Measurements from ENCODE around the gene ZNF75A. TPM values are rescaled to one million over a fixed set of nuclear protein-coding genes. Genes with fewer than 3 reads are reported as not detected.

ZNF75A gene
- total and polyA plus RNA-seq, 12 donors: 7.9 to 46.4 (median 24.0) TPM

DNA sequence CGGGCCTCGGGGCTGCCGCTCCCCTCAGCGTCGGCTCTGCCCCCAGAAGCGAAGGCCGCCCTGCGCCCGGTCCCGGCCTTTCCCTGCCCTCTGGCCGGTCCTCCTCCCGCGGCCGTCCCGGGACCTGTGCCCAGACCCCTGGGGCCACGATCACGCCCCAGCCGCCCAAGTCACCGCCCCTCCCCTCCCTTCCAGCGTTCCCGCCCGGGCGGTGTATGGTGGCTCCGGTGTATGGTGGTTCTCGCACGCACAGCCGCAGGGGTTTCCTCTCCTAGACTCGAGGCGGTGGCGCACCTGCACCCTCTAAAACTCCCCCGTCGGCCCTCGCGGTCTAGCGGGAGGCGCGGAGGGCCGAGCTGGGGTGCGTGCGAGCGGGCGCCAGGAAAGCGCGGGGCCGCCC lies 10.1 kb upstream of the ZNF75A start:
- no peak for DNase-seq
- H3K4me3 ChIP-seq: no peak overlapping the region
- intact Hi-C loops (cut with DNase I): no loop called here
- TF ChIP-seq POLR2A (IDR thresholded peaks at IDR 0.05): no peak
- TF ChIP-seq, protein P1, sequence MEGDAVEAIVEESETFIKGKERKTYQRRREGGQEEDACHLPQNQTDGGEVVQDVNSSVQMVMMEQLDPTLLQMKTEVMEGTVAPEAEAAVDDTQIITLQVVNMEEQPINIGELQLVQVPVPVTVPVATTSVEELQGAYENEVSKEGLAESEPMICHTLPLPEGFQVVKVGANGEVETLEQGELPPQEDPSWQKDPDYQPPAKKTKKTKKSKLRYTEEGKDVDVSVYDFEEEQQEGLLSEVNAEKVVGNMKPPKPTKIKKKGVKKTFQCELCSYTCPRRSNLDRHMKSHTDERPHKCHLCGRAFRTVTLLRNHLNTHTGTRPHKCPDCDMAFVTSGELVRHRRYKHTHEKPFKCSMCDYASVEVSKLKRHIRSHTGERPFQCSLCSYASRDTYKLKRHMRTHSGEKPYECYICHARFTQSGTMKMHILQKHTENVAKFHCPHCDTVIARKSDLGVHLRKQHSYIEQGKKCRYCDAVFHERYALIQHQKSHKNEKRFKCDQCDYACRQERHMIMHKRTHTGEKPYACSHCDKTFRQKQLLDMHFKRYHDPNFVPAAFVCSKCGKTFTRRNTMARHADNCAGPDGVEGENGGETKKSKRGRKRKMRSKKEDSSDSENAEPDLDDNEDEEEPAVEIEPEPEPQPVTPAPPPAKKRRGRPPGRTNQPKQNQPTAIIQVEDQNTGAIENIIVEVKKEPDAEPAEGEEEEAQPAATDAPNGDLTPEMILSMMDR (IDR thresholded peaks at IDR 0.05): no peak
- no peak overlapping the region for H3K27ac ChIP-seq
- H3K9me3 ChIP-seq (replicated peaks in 1 of 3): peaks cover 0 to 85% (median 0%) of the 10 kb centered on the region in 3 donors
- no peaks in the 10 kb centered on the region for H3K27me3 ChIP-seq
- WGBS, 4 donors: 28 to 68% (median 49%) methylated on average over 9 to 45 of the region's 45 CpGs
- peaks cover 0 to 10% of the 10 kb centered on the region in 2 donors for H3K36me3 ChIP-seq (replicated peaks in 1 of 2)
- H3K4me1 ChIP-seq (replicated peaks in 1 of 2): no peaks in the 10 kb centered on the region

DNA sequence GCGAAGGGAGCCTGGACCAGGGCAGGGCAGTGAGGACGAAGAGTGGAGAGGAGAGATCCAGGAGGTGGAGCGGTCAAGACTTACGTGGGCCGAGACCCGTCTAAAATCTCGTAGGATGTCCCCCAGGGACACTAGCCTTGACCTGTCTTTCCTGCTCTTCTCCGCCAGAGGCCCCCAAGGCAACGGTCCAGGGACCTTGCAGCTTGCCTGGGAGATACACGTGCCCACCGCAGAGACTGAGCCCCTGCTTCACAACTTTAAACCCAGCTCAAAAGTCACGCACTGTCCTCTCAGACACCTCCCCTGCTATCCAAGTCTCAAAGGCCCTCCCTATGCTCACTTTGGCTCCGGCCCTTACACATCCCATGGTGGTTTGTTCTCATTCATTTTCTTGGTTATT lies 9.5 kb upstream of the ZNF75A start:
- intact Hi-C loops (cut with DNase I): no loop called here
- H3K9me3 ChIP-seq (replicated peaks in 1 of 3): peaks cover 0 to 80% (median 0%) of the 10 kb centered on the region in 3 donors

DNA sequence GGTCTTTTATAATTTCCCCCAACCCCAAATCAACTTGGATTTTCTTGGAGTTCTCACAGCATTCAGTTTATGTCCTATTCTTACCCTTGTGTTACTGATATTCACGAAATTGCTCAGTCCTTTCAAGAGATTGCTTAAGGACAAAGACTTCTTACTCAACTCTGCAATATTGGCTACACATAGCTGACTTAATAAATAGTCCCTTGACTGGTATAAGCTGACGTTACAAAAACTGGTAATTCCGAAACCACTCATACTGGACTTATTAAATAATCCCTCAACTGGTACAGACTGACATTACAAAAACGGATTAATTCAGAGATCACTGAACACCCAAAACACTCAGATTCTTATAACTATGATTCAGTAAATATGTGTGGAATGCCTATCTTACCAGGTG lies 927 bp upstream of the ZNF75A start:
- peaks cover 0 to 11% (median 0%) of the 10 kb centered on the region in 3 donors for H3K9me3 ChIP-seq (replicated peaks in 1 of 3)

More for the DNA sequence above, 9.5 kb upstream of the ZNF75A start:
- TF ChIP-seq, protein P1 (IDR thresholded peaks at IDR 0.05): no peak
- H3K4me1 ChIP-seq (replicated peaks in 1 of 2): no peaks in the 10 kb centered on the region
- no peak for DNase-seq
- peaks cover 0 to 5% of the 10 kb centered on the region in 2 donors for H3K36me3 ChIP-seq (replicated peaks in 1 of 2)
- no peak overlapping the region for H3K27ac ChIP-seq
- H3K4me3 ChIP-seq: no peak overlapping the region
- no peaks in the 10 kb centered on the region for H3K27me3 ChIP-seq
- 62 to 79% (median 64%) methylated on average over 13 of the region's 13 CpGs for WGBS, 4 donors

DNA sequence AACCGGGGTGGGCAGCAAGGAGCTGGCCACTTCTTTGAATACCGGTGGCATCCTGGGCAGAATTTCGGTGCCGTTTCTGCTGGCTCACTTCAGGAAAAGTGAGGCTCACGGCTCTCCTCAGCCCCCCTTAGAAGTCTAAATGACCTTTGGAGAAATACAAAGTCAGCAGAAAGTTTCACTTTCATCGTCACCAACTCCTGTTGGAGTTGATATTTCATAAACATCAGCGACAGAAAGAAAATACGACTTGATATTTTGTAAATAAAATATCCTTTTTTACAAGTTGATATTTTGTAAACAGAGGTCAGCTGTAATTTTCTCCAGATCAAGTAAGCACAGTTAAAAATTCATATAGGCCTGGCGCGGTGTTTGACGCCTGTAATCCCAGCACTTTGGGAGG lies 781 bp downstream of the ZNF75A start:
- intact Hi-C loops (cut with DNase I): no loop called here
- Histone ChIP-seq H3K36me3 (replicated peaks in 1 of 2) (peaks cover 0 to 12% of the 10 kb centered on the region in 2 donors), H3K9me3 (replicated peaks in 1 of 3) (peaks cover 0 to 18% (median 0%) of the 10 kb centered on the region in 3 donors), H3K27ac (peak overlapping the region in 4 of 5 donors; percentile 73 to 96 (median 92)), H3K4me1 (replicated peaks in 1 of 2) (peaks cover 15 to 17% of the 10 kb centered on the region in 2 donors), H3K27me3 (no peaks in the 10 kb centered on the region), H3K4me3 (peak overlapping the region; percentile 26 to 97 (median 66))
- WGBS, 4 donors: 60 to 70% (median 66%) methylated on average over 11 of the region's 11 CpGs
- DNase-seq: no peak
- TF ChIP-seq, protein P1 (IDR thresholded peaks at IDR 0.05): no peak
- TF ChIP-seq POLR2A (IDR thresholded peaks at IDR 0.05): no peak

More for the DNA sequence above, 927 bp upstream of the ZNF75A start:
- Histone ChIP-seq H3K4me3 (peak overlapping the region in 1 of 4 donors; percentile 78), H3K27me3 (no peaks in the 10 kb centered on the region), H3K4me1 (replicated peaks in 1 of 2) (peaks cover 15 to 17% of the 10 kb centered on the region in 2 donors), H3K27ac (peak overlapping the region in 1 of 5 donors; percentile 90), H3K36me3 (replicated peaks in 1 of 2) (peaks cover 0 to 12% of the 10 kb centered on the region in 2 donors)
- 72 to 89% (median 79%) methylated on average over 4 of the region's 4 CpGs for WGBS, 4 donors
- TF ChIP-seq, protein P1 (IDR thresholded peaks at IDR 0.05): no peak
- intact Hi-C loops (cut with DNase I): no loop called here
- DNase-seq: no peak

All from adrenal gland (tissue), 12 donors.